Retina (tissue), 1 donor: ENCODE measurements around the gene RPTOR.
"Not testable (repeated sequence)": the region's sequence is repeated elsewhere in the genome, so short reads cannot be mapped to it uniquely, and the experiment has no call there.

Source experiments
- DNase-seq: peaks from one replicate; pipeline ENCODE4 v3.0.0-alpha.2; 2016

RPTOR gene

GRCh38 chr17:80805032-80805751, 260.6 kb downstream of the RPTOR start:
- DNase-seq: no peak

- no peak for DNase-seq
Measured at GRCh38 chr17:80807014-80807413, 262.4 kb downstream of the RPTOR start.

- DNase-seq: no peak
Measured at GRCh38 chr17:80807882-80808281, 263.2 kb downstream of the RPTOR start.

- DNase-seq: no peak
Measured at GRCh38 chr17:80811181-80812105, 266.8 kb downstream of the RPTOR start.

- no peak for DNase-seq
Measured at GRCh38 chr17:80812362-80813088, 267.9 kb downstream of the RPTOR start.

GRCh38 chr17:80813318-80813717, 268.7 kb downstream of the RPTOR start:
- no peak for DNase-seq

GRCh38 chr17:80814491-80814890, 269.9 kb downstream of the RPTOR start:
- no peak for DNase-seq

GRCh38 chr17:80815151-80815681, 270.6 kb downstream of the RPTOR start:
- no peak for DNase-seq

- not testable (repeated sequence) for DNase-seq
Measured at GRCh38 chr17:80815718-80816117, 271.1 kb downstream of the RPTOR start.

- DNase-seq: no peak
Measured at GRCh38 chr17:80816241-80817103, 271.8 kb downstream of the RPTOR start.

GRCh38 chr17:80817321-80817845, 272.7 kb downstream of the RPTOR start:
- DNase-seq: no peak

- DNase-seq: no peak
Measured at GRCh38 chr17:80817861-80818260, 273.2 kb downstream of the RPTOR start.

- no peak for DNase-seq
Measured at GRCh38 chr17:80818871-80819270, 274.2 kb downstream of the RPTOR start.

GRCh38 chr17:80819422-80820164, 275.0 kb downstream of the RPTOR start:
- no peak for DNase-seq

- DNase-seq: no peak
Measured at GRCh38 chr17:80820331-80820730, 275.7 kb downstream of the RPTOR start.

GRCh38 chr17:80821546-80821945, 276.9 kb downstream of the RPTOR start:
- no peak for DNase-seq

GRCh38 chr17:80822021-80822699, 277.5 kb downstream of the RPTOR start:
- no peak for DNase-seq

GRCh38 chr17:80822700-80823410, 278.2 kb downstream of the RPTOR start:
- DNase-seq: no peak

- no peak for DNase-seq
Measured at GRCh38 chr17:80824549-80825470, 280.2 kb downstream of the RPTOR start.
